SU-DHL-6 (cell line): ENCODE results near the gene LANCL1.

Experiments used
- H2AFZ ChIP-seq: fragments of 200-600 bp; sonication (generic); 2 replicates; pipeline ENCODE4 v1.6.1; 2014; ENCODE audit warnings: low read depth, mild to moderate bottlenecking, moderate library complexity, mixed read lengths, antibody characterized with exemption, low read length; ENCODE audit not compliant: severe bottlenecking
- H3F3A ChIP-seq: fragments of 200-600 bp; shearing (Covaris generic); 2 replicates; pipeline ENCODE4 v1.6.0; 2016; ENCODE audit warnings: antibody characterized with exemption, mild to moderate bottlenecking; ENCODE audit not compliant: insufficient read depth
- H3K27ac ChIP-seq: fragments of 200-600 bp; sonication (generic); 2 replicates; pipeline ENCODE4 v1.5.1; 2016; ENCODE audit warnings: low read depth, mild to moderate bottlenecking, low read length, moderate library complexity, mixed read lengths
- H3K27me3 ChIP-seq: fragments of 200-600 bp; sonication (generic), shearing (Covaris generic); 2 replicates; pipeline ENCODE4 v1.6.0; 2014; ENCODE audit warnings: mild to moderate bottlenecking, low read length
- H3K36me3 ChIP-seq: fragments of 200-600 bp; sonication (generic); 2 replicates; pipeline ENCODE4 v1.6.1; 2014; ENCODE audit warnings: mild to moderate bottlenecking, low read length, mixed read lengths
- H3K4me2 ChIP-seq: fragments of 300-600, 200-600 bp; shearing (Covaris generic), sonication (generic); 2 replicates; pipeline ENCODE4 v1.6.0; 2014; ENCODE audit warnings: low read length, low read depth, mild to moderate bottlenecking; ENCODE audit not compliant: poor library complexity, severe bottlenecking
- H3K4me3 ChIP-seq: fragments of 200-600 bp; sonication (generic); 2 replicates; pipeline ENCODE4 v1.5.1; 2014; ENCODE audit warnings: antibody characterized with exemption, low read length, mild to moderate bottlenecking, mixed read lengths; ENCODE audit not compliant: insufficient read depth, poor library complexity, severe bottlenecking
- H3K79me2 ChIP-seq: fragments of 200-600 bp; sonication (generic); 2 replicates; pipeline ENCODE4 v1.6.1; 2014; ENCODE audit warnings: mild to moderate bottlenecking, low read length, moderate library complexity; ENCODE audit not compliant: insufficient read depth
- H3K9ac ChIP-seq: fragments of 200-600 bp; sonication (generic); 2 replicates; pipeline ENCODE4 v1.7.0; 2014; ENCODE audit warnings: mild to moderate bottlenecking, low read length
- H3K9me2 ChIP-seq: fragments of 200-600 bp; sonication (generic); replicated peaks from 2 replicates; pipeline ENCODE4 v1.6.1; 2014; ENCODE audit warnings: low read length; ENCODE audit not compliant: insufficient read depth
- H3K9me3 ChIP-seq: fragments of 200-600 bp; sonication (generic); 2 replicates; pipeline ENCODE4 v1.6.1; 2014; ENCODE audit warnings: low read length, mixed read lengths; ENCODE audit not compliant: insufficient read depth
- H4K20me1 ChIP-seq: fragments of 200-600 bp; sonication (generic); 2 replicates; pipeline ENCODE4 v1.6.1; 2014; ENCODE audit warnings: low read depth, mild to moderate bottlenecking, antibody characterized with exemption, low read length, moderate library complexity, mixed read lengths
- EZH2phosphoT487 ChIP-seq: fragments of 200-600 bp; sonication (generic), shearing (Covaris generic); conservative IDR thresholded peaks from 2 replicates; pipeline ENCODE4 v1.6.1; 2018; ENCODE audit warnings: mild to moderate bottlenecking, antibody characterized with exemption, low read length, moderate library complexity, mixed read lengths
- TF ChIP-seq, protein P1 (sequence below): fragments of 200-600 bp; sonication (generic); IDR thresholded peaks from one replicate; pipeline ENCODE4 v1.5.1; 2017; ENCODE audit warnings: antibody characterized with exemption, mild to moderate bottlenecking, low read length, moderate library complexity; ENCODE audit not compliant: insufficient read depth, poor library complexity, severe bottlenecking

The LANCL1 gene

GRCh38 chr2:210443527-210443926 is 33.0 kb downstream of the LANCL1 start:
- Histone ChIP-seq H3F3A (no peaks in the 10 kb centered on the region), H3K27ac (no peak overlapping the region), H3K4me2 (no peak overlapping the region), H3K9me2 (no peaks in the 10 kb centered on the region), H4K20me1 (no peaks in the 10 kb centered on the region), H3K4me3 (no peak overlapping the region), H2AFZ (no peak overlapping the region), H3K36me3 (no peaks in the 10 kb centered on the region; the same call in 1 of the 2 replicates), H3K27me3 (no peaks in the 10 kb centered on the region), H3K9me3 (0 out of 2 replicates have a peak, but pooled peaks cover 4% of the 10 kb centered on the region), H3K79me2 (no peaks in the 10 kb centered on the region), H3K9ac (no peak overlapping the region)
- TF ChIP-seq, protein P1, sequence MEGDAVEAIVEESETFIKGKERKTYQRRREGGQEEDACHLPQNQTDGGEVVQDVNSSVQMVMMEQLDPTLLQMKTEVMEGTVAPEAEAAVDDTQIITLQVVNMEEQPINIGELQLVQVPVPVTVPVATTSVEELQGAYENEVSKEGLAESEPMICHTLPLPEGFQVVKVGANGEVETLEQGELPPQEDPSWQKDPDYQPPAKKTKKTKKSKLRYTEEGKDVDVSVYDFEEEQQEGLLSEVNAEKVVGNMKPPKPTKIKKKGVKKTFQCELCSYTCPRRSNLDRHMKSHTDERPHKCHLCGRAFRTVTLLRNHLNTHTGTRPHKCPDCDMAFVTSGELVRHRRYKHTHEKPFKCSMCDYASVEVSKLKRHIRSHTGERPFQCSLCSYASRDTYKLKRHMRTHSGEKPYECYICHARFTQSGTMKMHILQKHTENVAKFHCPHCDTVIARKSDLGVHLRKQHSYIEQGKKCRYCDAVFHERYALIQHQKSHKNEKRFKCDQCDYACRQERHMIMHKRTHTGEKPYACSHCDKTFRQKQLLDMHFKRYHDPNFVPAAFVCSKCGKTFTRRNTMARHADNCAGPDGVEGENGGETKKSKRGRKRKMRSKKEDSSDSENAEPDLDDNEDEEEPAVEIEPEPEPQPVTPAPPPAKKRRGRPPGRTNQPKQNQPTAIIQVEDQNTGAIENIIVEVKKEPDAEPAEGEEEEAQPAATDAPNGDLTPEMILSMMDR, result no peak
- no peak for TF ChIP-seq EZH2phosphoT487

GRCh38 chr2:210442878-210443277 is 33.7 kb downstream of the LANCL1 start:
- 0 out of 2 replicates have a peak, but pooled peaks cover 4% of the 10 kb centered on the region for H3K9me3 ChIP-seq
- no peaks in the 10 kb centered on the region; the same call in 1 of the 2 replicates for H3K36me3 ChIP-seq
- H3K27ac ChIP-seq, result no peak overlapping the region
- no peaks in the 10 kb centered on the region for H3K9me2 ChIP-seq
- H4K20me1 ChIP-seq, result no peaks in the 10 kb centered on the region
- no peak overlapping the region for H3K9ac ChIP-seq
- H3F3A ChIP-seq, result no peaks in the 10 kb centered on the region
- TF ChIP-seq EZH2phosphoT487, result no peak
- TF ChIP-seq, protein P1, result no peak
- no peaks in the 10 kb centered on the region for H3K79me2 ChIP-seq
- H3K4me2 ChIP-seq, result no peak overlapping the region
- no peak overlapping the region for H3K4me3 ChIP-seq
- H3K27me3 ChIP-seq, result no peaks in the 10 kb centered on the region
- H2AFZ ChIP-seq, result no peak overlapping the region

- Histone ChIP-seq H3K9ac (no peak overlapping the region), H3K36me3 (no peaks in the 10 kb centered on the region; the same call in 1 of the 2 replicates), H3K4me2 (no peak overlapping the region), H3K9me2 (no peaks in the 10 kb centered on the region), H3K27ac (no peak overlapping the region), H3K27me3 (no peaks in the 10 kb centered on the region), H4K20me1 (no peaks in the 10 kb centered on the region), H3F3A (no peaks in the 10 kb centered on the region), H3K4me3 (no peak overlapping the region), H3K79me2 (no peaks in the 10 kb centered on the region), H2AFZ (no peak overlapping the region), H3K9me3 (0 out of 2 replicates have a peak, but pooled peaks cover 4% of the 10 kb centered on the region)
- TF ChIP-seq, protein P1, result no peak
- no peak for TF ChIP-seq EZH2phosphoT487
Observed at GRCh38 chr2:210442457-210442856, 34.1 kb downstream of the LANCL1 start.

GRCh38 chr2:210440206-210440605 is 36.4 kb downstream of the LANCL1 start:
- H3K79me2 ChIP-seq, result no peaks in the 10 kb centered on the region
- H3K9me3 ChIP-seq, result no peaks in the 10 kb centered on the region
- no peaks in the 10 kb centered on the region for H3K27me3 ChIP-seq
- no peaks in the 10 kb centered on the region for H3F3A ChIP-seq
- no peaks in the 10 kb centered on the region for H3K9me2 ChIP-seq
- H3K4me3 ChIP-seq, result no peak overlapping the region
- H3K27ac ChIP-seq, result no peak overlapping the region
- no peaks in the 10 kb centered on the region for H4K20me1 ChIP-seq
- H3K36me3 ChIP-seq, result no peaks in the 10 kb centered on the region; the same call in 1 of the 2 replicates
- H3K9ac ChIP-seq, result no peak overlapping the region
- H3K4me2 ChIP-seq, result no peak overlapping the region
- no peak overlapping the region for H2AFZ ChIP-seq
- TF ChIP-seq, protein P1, result no peak
- no peak for TF ChIP-seq EZH2phosphoT487
